Measurements from ENCODE around the gene PICK1.

DNA sequence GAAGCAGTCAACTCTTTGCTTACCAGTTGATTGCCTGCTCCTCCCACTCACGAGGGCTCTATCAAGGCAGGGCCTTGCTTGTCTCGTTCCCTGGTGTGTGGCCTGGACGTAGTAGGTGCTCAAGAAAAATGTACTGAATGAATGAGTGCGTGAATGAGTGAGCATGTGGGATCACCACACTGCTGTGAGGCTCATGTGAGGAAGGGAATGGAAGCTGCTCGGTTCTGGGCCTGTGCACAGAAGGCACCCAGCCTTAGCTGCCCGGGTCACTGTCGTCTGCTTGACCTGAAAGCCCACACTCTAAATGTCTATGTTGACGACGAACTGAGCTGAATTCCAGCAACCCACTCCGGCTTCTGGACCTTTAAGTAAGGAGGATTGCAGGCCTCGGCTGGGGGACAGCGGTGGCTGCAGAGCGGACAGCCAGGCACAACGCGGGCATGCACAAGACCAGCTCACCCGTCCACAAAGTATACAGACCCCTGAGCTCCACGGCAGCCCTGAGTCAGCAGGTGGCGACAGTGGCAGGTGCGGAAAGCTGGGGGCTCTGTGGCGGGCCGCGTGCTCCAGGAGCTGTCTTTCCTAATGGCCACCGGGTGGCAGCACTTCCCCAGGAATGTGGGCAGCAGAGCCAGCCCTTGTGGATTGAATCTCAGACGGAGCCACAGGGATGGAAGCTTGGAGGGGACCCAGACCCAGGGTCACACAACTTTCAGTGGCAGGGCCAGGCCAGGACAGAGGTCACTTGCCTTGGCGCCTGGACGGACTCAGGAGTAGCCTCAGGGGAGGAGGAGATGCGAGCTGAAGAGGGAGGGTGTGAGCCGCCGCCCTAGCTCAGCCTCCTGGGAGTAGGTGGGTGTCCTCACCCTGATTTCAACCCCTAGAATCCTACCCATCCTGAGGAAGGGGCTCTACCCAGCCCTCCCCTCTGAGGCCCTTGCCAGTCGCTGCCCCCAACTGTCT, 5.0 kb upstream of the PICK1 start:
- TF ChIP-seq, protein P1, sequence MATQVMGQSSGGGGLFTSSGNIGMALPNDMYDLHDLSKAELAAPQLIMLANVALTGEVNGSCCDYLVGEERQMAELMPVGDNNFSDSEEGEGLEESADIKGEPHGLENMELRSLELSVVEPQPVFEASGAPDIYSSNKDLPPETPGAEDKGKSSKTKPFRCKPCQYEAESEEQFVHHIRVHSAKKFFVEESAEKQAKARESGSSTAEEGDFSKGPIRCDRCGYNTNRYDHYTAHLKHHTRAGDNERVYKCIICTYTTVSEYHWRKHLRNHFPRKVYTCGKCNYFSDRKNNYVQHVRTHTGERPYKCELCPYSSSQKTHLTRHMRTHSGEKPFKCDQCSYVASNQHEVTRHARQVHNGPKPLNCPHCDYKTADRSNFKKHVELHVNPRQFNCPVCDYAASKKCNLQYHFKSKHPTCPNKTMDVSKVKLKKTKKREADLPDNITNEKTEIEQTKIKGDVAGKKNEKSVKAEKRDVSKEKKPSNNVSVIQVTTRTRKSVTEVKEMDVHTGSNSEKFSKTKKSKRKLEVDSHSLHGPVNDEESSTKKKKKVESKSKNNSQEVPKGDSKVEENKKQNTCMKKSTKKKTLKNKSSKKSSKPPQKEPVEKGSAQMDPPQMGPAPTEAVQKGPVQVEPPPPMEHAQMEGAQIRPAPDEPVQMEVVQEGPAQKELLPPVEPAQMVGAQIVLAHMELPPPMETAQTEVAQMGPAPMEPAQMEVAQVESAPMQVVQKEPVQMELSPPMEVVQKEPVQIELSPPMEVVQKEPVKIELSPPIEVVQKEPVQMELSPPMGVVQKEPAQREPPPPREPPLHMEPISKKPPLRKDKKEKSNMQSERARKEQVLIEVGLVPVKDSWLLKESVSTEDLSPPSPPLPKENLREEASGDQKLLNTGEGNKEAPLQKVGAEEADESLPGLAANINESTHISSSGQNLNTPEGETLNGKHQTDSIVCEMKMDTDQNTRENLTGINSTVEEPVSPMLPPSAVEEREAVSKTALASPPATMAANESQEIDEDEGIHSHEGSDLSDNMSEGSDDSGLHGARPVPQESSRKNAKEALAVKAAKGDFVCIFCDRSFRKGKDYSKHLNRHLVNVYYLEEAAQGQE (IDR thresholded peaks at IDR 0.05; ENCODE audit: insufficient read depth in 1 of 2, low read depth in 2 of 2, low read length in 1 of 2), result no peak
- TF ChIP-seq POLR2AphosphoS5 (IDR thresholded peaks at IDR 0.05; ENCODE audit: low read depth, low read length), result no peak
- TF ChIP-seq, protein P2, sequence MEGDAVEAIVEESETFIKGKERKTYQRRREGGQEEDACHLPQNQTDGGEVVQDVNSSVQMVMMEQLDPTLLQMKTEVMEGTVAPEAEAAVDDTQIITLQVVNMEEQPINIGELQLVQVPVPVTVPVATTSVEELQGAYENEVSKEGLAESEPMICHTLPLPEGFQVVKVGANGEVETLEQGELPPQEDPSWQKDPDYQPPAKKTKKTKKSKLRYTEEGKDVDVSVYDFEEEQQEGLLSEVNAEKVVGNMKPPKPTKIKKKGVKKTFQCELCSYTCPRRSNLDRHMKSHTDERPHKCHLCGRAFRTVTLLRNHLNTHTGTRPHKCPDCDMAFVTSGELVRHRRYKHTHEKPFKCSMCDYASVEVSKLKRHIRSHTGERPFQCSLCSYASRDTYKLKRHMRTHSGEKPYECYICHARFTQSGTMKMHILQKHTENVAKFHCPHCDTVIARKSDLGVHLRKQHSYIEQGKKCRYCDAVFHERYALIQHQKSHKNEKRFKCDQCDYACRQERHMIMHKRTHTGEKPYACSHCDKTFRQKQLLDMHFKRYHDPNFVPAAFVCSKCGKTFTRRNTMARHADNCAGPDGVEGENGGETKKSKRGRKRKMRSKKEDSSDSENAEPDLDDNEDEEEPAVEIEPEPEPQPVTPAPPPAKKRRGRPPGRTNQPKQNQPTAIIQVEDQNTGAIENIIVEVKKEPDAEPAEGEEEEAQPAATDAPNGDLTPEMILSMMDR (IDR thresholded peaks at IDR 0.05), result peak; percentile 86
